Stomach (tissue), 9 donors: ENCODE measurements around the gene USP47. TPM values are rescaled to one million over a fixed set of nuclear protein-coding genes. Genes with fewer than 3 reads are reported as not detected.

Experiments
- DNase-seq, 2 donors: peaks; one replicate each; pipeline versions ENCODE4 v3.0.0 to v3.0.0-alpha.2; 2013 to 2019
- H3K27ac ChIP-seq, 5 donors: fragments of 200-600 bp in 4 of 5; sonication (generic) in 4 of 5; one replicate each; pipeline ENCODE4 v1.5.1; 2013 to 2019; ENCODE audit warnings: mild to moderate bottlenecking in 1 of 5, moderate library complexity in 1 of 5
- H3K27me3 ChIP-seq, 3 donors: fragments of 200-600 bp; sonication (generic); one replicate each; pipeline ENCODE4 v1.5.1; 2017 to 2019; ENCODE audit warnings: mixed run types in 1 of 3
- H3K36me3 ChIP-seq, 4 donors: fragments of 200-600 bp; sonication (generic); 1 replicate in 3 of 4; 2 replicates in 1 of 4; pipeline ENCODE4 v1.5.1; 2016 to 2019
- H3K4me1 ChIP-seq, 4 donors: fragments of 200-600 bp; sonication (generic); one replicate each; pipeline ENCODE4 v1.5.1; 2016 to 2019
- H3K4me3 ChIP-seq, 4 donors: fragments of 200-600 bp; sonication (generic) in 3 of 4; one replicate each; pipeline ENCODE4 v1.5.1; 2016 to 2019; ENCODE audit warnings: mild to moderate bottlenecking in 1 of 4
- H3K9me3 ChIP-seq, 4 donors: fragments of 200-600 bp; sonication (generic); one replicate each; pipeline ENCODE4 v1.5.1; 2016 to 2019
- CTCF ChIP-seq, 7 experiments: fragments of 450-650 bp in 4 of 7; fragments of 200-600 bp in 3 of 7; sonication (generic) in 3 of 7; IDR thresholded peaks; one replicate each; pipeline ENCODE4 v1.5.1; 2016 to 2019; ENCODE audit warnings: antibody characterized with exemption in 7 of 7, control low read depth in 2 of 7, mild to moderate bottlenecking in 1 of 7
- EP300 ChIP-seq: sonication (generic); formaldehyde crosslinking; IDR thresholded peaks from one replicate; pipeline ENCODE4 v1.6.1; 2017; ENCODE audit warnings: antibody characterized with exemption
- POLR2A ChIP-seq, 4 donors: fragments of 450-650 bp; IDR thresholded peaks; one replicate each; pipeline ENCODE4 v1.6.1; 2016; ENCODE audit warnings: antibody characterized with exemption in 4 of 4, control low read depth in 2 of 4, mild to moderate bottlenecking in 1 of 4, moderate library complexity in 1 of 4
- POLR2AphosphoS5 ChIP-seq, 3 donors: sonication (generic); formaldehyde crosslinking; IDR thresholded peaks; one replicate each; pipeline ENCODE4 v1.6.1; 2016; ENCODE audit warnings: antibody characterized with exemption in 3 of 3
- WGBS, 5 donors: extraction: QIAGEN DNeasy Blood & Tissue Kit in 3 of 5; methylation state at CpG; one replicate each; pipeline versions ENCODE4 v1.1.5 to v1.1.7; 2013 to 2018; 5-methylcytosine and 5-hydroxymethylcytosine counted together
- intact Hi-C: fragments of 100-400 bp; cut with DNase I; formaldehyde crosslinking; loops from one replicate; pipeline ENCODE4 v1.15.1; 2023; ENCODE audit warnings: low total_unique reads
- polyA plus RNA-seq, 3 donors: library from polyadenylated mRNA; stranded (reverse); fragments of 200-250 nt; gene quantifications; one replicate each; pipeline ENCODE4 v1.2.3, GENCODE V29; 2013
- total RNA-seq, 5 donors: library from RNA; depleted of rRNA; stranded (reverse); fragments of >200 nt; gene quantifications; one replicate each; pipeline versions ENCODE4 v1.1.0 to v1.2.3, GENCODE V29; 2014 to 2016
- donor health status: healthy with polysubstance abuse.
- donor health status: Bipolar disorder and iron deficiency.
- donor health status: healthy.

Gene USP47
- total and polyA plus RNA-seq, 8 donors = 14.6 to 200 (median 48.8) TPM

DNA sequence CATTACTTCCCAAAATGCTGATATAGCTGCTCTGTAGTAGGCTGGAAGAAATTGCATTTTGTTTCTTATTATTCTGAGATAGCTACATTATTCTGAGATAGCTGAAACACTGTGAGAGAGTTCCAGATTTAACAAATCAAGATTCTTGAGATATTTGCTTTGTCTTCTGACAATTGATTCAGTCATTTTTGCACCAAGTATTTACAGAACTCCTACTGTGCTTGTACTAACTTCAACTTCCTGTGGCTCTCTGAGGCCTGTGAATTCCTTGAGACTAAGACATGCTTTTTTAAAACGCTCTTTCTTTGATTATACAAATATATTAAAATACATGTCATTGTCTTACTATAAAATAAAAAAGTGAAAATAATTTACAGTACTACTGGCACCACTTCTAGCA, 52.7 kb downstream of the USP47 start:
- peaks cover 4 to 74% (median 63%) of the 10 kb centered on the region in 4 donors for H3K36me3 ChIP-seq
- no peak overlapping the region for H3K4me3 ChIP-seq
- TF ChIP-seq EP300 = no peak
- no peak for TF ChIP-seq CTCF (IDR thresholded peaks at IDR 0.05)
- TF ChIP-seq POLR2A (IDR thresholded peaks at IDR 0.05) = no peak
- no peak for TF ChIP-seq POLR2AphosphoS5 (IDR thresholded peaks at IDR 0.05)
- peaks cover 0 to 15% (median 5%) of the 10 kb centered on the region in 4 donors for H3K4me1 ChIP-seq
- H3K9me3 ChIP-seq = no peaks in the 10 kb centered on the region
- intact Hi-C loops = no loop called here
- WGBS, 5 donors = 72 to 90% (median 78%) methylated on average over 1 of the region's 1 CpG
- DNase-seq = no peak
- no peak overlapping the region for H3K27ac ChIP-seq
- no peaks in the 10 kb centered on the region for H3K27me3 ChIP-seq

DNA sequence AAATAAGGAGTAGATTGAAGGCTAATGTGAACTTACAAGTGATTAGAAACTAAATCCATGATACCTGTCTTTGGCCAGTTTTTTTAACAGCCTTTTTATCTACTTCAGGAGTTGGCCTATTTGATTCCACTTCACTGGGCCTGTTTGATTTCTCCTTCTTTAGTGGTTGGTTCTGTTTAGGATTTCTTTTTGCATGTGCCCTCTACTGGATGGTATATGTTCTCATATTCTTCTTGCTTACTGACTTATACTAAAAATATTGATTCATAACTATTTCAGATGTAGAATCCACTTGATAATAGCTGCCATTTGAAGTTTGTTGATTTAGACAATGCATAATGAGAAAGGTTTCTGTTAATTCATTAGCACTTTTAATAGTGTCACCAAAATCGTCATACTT, 53.9 kb downstream of the USP47 start:
- intact Hi-C loops = no loop called here

GRCh38 chr11:11898648-11899047, 56.9 kb downstream of the USP47 start:
- H3K4me3 ChIP-seq = no peak overlapping the region
- no peak for DNase-seq
- peaks cover 13 to 71% (median 53%) of the 10 kb centered on the region in 4 donors for H3K36me3 ChIP-seq
- no peaks in the 10 kb centered on the region for H3K27me3 ChIP-seq
- no peaks in the 10 kb centered on the region for H3K9me3 ChIP-seq
- 69 to 84% (median 71%) methylated on average over 2 of the region's 2 CpGs for WGBS, 5 donors
- no peak for TF ChIP-seq EP300
- no peak for TF ChIP-seq CTCF (IDR thresholded peaks at IDR 0.05)
- no peak for TF ChIP-seq POLR2AphosphoS5 (IDR thresholded peaks at IDR 0.05)
- no peak for TF ChIP-seq POLR2A (IDR thresholded peaks at IDR 0.05)
- H3K4me1 ChIP-seq = peaks cover 0 to 15% (median 5%) of the 10 kb centered on the region in 4 donors
- intact Hi-C loops = no loop called here
- H3K27ac ChIP-seq = no peak overlapping the region

More for the DNA sequence above, 53.9 kb downstream of the USP47 start:
- no peak for DNase-seq
- Histone ChIP-seq H3K9me3 (no peaks in the 10 kb centered on the region), H3K4me1 (peaks cover 0 to 15% (median 5%) of the 10 kb centered on the region in 4 donors), H3K4me3 (no peak overlapping the region), H3K27me3 (no peaks in the 10 kb centered on the region), H3K27ac (no peak overlapping the region), H3K36me3 (peaks cover 4 to 76% (median 62%) of the 10 kb centered on the region in 4 donors)
- TF ChIP-seq EP300 (no peak), POLR2AphosphoS5 (IDR thresholded peaks at IDR 0.05) (no peak), CTCF (IDR thresholded peaks at IDR 0.05) (peak in 1 of 7 experiments; percentile 24)
- 71 to 91% (median 76%) methylated on average over 1 of the region's 1 CpG for WGBS, 5 donors

GRCh38 chr11:11899401-11899800, 57.6 kb downstream of the USP47 start:
- Histone ChIP-seq H3K27ac (no peak overlapping the region), H3K27me3 (no peaks in the 10 kb centered on the region), H3K9me3 (no peaks in the 10 kb centered on the region), H3K4me3 (no peak overlapping the region), H3K4me1 (peaks cover 0 to 15% (median 5%) of the 10 kb centered on the region in 4 donors), H3K36me3 (peaks cover 17 to 71% (median 56%) of the 10 kb centered on the region in 4 donors)
- TF ChIP-seq POLR2A (IDR thresholded peaks at IDR 0.05) (no peak), CTCF (IDR thresholded peaks at IDR 0.05) (no peak), EP300 (no peak), POLR2AphosphoS5 (IDR thresholded peaks at IDR 0.05) (no peak)
- no peak for DNase-seq
- intact Hi-C loops = no loop called here
- 80 to 93% (median 91%) methylated on average over 1 of the region's 1 CpG for WGBS, 5 donors
